Testis (tissue), 3 donors: ENCODE results near the gene NLGN1. TPM values are rescaled to one million over a fixed set of nuclear protein-coding genes. Genes with fewer than 3 reads are reported as not detected.

Experiments used
- DNase-seq: peaks from one replicate; pipeline ENCODE4 v3.0.0-alpha.2; 2019
- H3K27ac ChIP-seq, 2 donors: fragments of 200-600 bp; sonication (generic); one replicate each; pipeline ENCODE4 v1.5.1; 2019
- H3K27me3 ChIP-seq: fragments of 200-600 bp; sonication (generic); one replicate; pipeline ENCODE4 v1.5.1; 2019
- H3K36me3 ChIP-seq: fragments of 200-600 bp; sonication (generic); one replicate; pipeline ENCODE4 v1.5.1; 2017; ENCODE audit warnings: low read depth; ENCODE audit errors: missing control alignments
- H3K4me1 ChIP-seq: fragments of 200-600 bp; sonication (generic); one replicate; pipeline ENCODE4 v1.5.1; 2019
- H3K4me3 ChIP-seq, 2 donors: fragments of 200-600 bp; sonication (generic); one replicate each; pipeline ENCODE4 v1.5.1; 2017 to 2019
- H3K9me3 ChIP-seq: fragments of 200-600 bp; sonication (generic); one replicate; pipeline ENCODE4 v1.5.1; 2017
- POLR2A ChIP-seq: fragments of 450-650 bp; IDR thresholded peaks from one replicate; pipeline ENCODE4 v1.6.1; 2017; ENCODE audit warnings: antibody characterized with exemption, mild to moderate bottlenecking, moderate library complexity
- WGBS, 2 donors: methylation state at CpG; one replicate each; pipeline ENCODE4 v1.1.5; 2018; 5-methylcytosine and 5-hydroxymethylcytosine counted together
- intact Hi-C: fragments of 100-400 bp; cut with DNase I; formaldehyde crosslinking; loops from one replicate; pipeline ENCODE4 v1.15.1; 2023; ENCODE audit warnings: low total_unique reads
- polyA plus RNA-seq: library from polyadenylated mRNA; stranded (reverse); fragments of 350-450 nt; fragmentation: Illumina TruSeq; extraction: RNeasy Lipid Tissue Mini Kit (QIAGEN cat#74804); gene quantifications from one replicate; pipeline ENCODE4 v1.2.3, GENCODE V29; 2014; ENCODE audit warnings: low read depth, low replicate concordance; ENCODE audit not compliant: insufficient read depth
- total RNA-seq, 2 donors: library from RNA; depleted of rRNA; stranded (reverse); fragments of >200 nt; gene quantifications; one replicate each; pipeline ENCODE4 v1.2.3, GENCODE V29; 2016
- TF ChIP-seq, protein P1 (sequence below), 3 experiments: fragments of 450-650 bp in 2 of 3; fragments of 200-600 bp in 1 of 3; sonication (generic) in 1 of 3; IDR thresholded peaks; one replicate each; pipeline ENCODE4 v1.5.1; 2016 to 2019; ENCODE audit warnings: antibody characterized with exemption in 3 of 3, mild to moderate bottlenecking in 2 of 3, moderate library complexity in 1 of 3

NLGN1 gene
- total and polyA plus RNA-seq, 3 donors from 2014 or later, result 10.6 to 19.2 (median 15.5) TPM

DNA sequence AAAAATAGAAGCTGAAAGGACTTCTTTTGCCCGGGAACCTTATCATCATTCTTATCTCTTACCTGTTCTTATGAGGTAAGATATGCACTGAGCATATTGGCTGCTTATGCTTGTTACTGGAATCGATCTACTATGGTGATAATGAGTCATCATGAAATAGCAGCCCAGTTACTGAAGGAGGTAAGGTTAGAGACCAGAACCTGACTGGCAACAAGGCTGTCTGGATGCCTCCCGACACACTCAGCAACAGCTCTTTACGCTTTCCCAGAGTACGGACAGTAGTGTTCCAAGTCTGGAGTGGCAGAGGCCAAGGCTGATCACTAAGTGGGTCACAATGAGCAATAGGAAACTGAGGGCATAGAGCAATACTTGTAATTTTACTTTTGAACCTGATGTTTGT lies 314.1 kb downstream of the NLGN1 start:
- Histone ChIP-seq H3K27me3 (no peaks in the 10 kb centered on the region), H3K36me3 (no peaks in the 10 kb centered on the region), H3K9me3 (no peaks in the 10 kb centered on the region), H3K4me3 (no peak overlapping the region), H3K4me1 (no peaks in the 10 kb centered on the region), H3K27ac (no peak overlapping the region)
- intact Hi-C loops, result no loop called here
- 47 to 49% methylated on average over 5 of the region's 5 CpGs for WGBS, 2 donors
- no peak for TF ChIP-seq POLR2A
- TF ChIP-seq, protein P1, sequence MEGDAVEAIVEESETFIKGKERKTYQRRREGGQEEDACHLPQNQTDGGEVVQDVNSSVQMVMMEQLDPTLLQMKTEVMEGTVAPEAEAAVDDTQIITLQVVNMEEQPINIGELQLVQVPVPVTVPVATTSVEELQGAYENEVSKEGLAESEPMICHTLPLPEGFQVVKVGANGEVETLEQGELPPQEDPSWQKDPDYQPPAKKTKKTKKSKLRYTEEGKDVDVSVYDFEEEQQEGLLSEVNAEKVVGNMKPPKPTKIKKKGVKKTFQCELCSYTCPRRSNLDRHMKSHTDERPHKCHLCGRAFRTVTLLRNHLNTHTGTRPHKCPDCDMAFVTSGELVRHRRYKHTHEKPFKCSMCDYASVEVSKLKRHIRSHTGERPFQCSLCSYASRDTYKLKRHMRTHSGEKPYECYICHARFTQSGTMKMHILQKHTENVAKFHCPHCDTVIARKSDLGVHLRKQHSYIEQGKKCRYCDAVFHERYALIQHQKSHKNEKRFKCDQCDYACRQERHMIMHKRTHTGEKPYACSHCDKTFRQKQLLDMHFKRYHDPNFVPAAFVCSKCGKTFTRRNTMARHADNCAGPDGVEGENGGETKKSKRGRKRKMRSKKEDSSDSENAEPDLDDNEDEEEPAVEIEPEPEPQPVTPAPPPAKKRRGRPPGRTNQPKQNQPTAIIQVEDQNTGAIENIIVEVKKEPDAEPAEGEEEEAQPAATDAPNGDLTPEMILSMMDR (IDR thresholded peaks at IDR 0.05), result no peak
- no peak for DNase-seq

DNA sequence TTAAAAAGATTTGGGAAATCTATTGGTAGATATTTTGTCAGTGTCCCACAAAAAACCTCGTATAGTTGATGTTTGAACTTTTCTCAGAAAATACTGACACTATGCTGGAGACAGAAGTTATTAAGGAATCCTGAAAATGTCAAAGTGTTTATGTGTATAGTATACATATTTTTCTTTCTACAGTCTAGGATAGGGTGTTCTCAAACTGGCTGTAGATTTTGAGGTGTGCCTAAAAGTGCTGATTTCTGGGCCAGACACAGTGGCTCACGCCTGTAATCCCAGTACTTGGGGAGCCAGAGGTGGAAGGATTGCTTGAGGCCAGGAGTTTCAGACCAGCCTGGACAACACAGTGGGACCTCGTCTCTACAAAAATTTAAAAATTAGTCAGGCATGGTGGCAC lies 322.0 kb downstream of the NLGN1 start:
- intact Hi-C loops, result no loop called here
- Histone ChIP-seq H3K4me1 (no peaks in the 10 kb centered on the region), H3K4me3 (no peak overlapping the region), H3K27ac (no peak overlapping the region), H3K27me3 (no peaks in the 10 kb centered on the region), H3K9me3 (no peaks in the 10 kb centered on the region), H3K36me3 (no peaks in the 10 kb centered on the region)
- no peak for DNase-seq
- TF ChIP-seq, protein P1 (IDR thresholded peaks at IDR 0.05), result no peak
- no peak for TF ChIP-seq POLR2A
- 83 to 93% methylated on average over 3 of the region's 3 CpGs for WGBS, 2 donors

DNA sequence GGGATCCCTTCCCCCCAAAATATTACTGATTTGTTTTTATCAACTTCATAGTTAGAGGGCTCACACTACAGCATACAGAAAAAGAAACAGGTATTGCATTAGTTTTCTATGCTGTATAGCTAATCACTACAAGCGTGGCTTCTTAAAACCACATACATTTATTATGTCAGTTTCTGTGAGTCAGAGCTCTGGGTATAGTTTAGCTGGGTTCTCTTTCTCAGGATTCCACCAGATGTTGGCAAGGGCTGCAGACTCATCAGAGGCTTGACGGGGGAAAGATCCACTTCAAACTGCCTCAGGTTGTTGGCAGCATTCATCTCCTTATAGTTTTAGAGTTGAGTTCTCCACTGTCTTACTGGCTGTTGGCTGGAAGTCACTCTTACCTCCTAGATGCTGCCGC lies 328.0 kb downstream of the NLGN1 start:
- H3K36me3 ChIP-seq, result no peaks in the 10 kb centered on the region
- DNase-seq, result no peak
- 88 to 98% methylated on average over 3 of the region's 3 CpGs for WGBS, 2 donors
- H3K9me3 ChIP-seq, result no peaks in the 10 kb centered on the region
- intact Hi-C loops, result no loop called here
- H3K4me1 ChIP-seq, result no peaks in the 10 kb centered on the region
- TF ChIP-seq, protein P1 (IDR thresholded peaks at IDR 0.05), result no peak
- TF ChIP-seq POLR2A, result no peak
- H3K27ac ChIP-seq, result no peak overlapping the region
- no peak overlapping the region for H3K4me3 ChIP-seq
- H3K27me3 ChIP-seq, result no peaks in the 10 kb centered on the region

DNA sequence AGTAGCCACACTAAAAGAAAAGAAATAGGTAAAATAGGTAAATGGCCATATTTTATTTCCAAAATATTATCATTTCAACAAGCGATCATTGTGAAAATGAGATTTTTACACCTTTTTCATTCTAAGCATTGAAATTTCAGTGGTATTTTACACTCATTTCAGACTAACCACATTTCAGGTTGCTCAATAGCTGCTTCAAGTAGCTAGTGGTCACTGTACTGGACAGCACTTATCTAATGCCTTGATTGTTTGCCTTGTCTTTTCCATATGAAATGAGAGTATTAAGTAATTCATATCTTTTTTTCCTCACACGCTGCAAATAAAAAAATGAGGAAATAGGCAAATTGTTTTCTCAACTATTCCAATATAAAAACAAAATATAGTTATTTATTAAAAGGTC lies 332.8 kb downstream of the NLGN1 start:
- intact Hi-C loops, result no loop called here

DNA sequence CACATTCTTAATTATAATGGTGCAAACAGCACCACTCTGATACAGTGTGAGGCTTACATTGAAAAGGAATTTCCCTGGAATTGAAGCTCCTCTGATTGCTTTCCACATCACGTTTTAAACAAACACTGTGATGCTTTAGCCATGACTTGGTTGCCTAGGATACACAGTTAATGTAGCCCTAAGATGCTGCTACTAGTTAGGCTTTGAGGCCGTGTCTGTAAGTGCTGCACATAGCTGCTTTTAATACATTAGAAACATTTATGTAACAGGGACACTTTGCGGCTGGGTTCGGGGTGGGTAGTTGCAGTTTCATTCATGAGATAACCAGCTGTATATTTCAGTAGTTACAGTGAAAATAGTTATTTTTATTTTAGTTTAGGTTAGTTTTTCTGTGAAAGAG lies 334.7 kb downstream of the NLGN1 start:
- Histone ChIP-seq H3K27me3 (no peaks in the 10 kb centered on the region), H3K27ac (no peak overlapping the region), H3K36me3 (no peaks in the 10 kb centered on the region), H3K9me3 (no peaks in the 10 kb centered on the region), H3K4me1 (no peaks in the 10 kb centered on the region), H3K4me3 (no peak overlapping the region)
- intact Hi-C loops, result no loop called here
- TF ChIP-seq, protein P1 (IDR thresholded peaks at IDR 0.05), result no peak
- TF ChIP-seq POLR2A, result no peak
- no peak for DNase-seq
- 56 to 74% methylated on average over 4 of the region's 4 CpGs for WGBS, 2 donors

More for the DNA sequence above, 332.8 kb downstream of the NLGN1 start:
- Histone ChIP-seq H3K27me3 (no peaks in the 10 kb centered on the region), H3K4me1 (no peaks in the 10 kb centered on the region), H3K4me3 (no peak overlapping the region), H3K36me3 (no peaks in the 10 kb centered on the region), H3K27ac (no peak overlapping the region), H3K9me3 (no peaks in the 10 kb centered on the region)
- DNase-seq, result no peak
- WGBS, 2 donors, result 87 to 97% methylated on average over 2 of the region's 2 CpGs
- TF ChIP-seq, protein P1 (IDR thresholded peaks at IDR 0.05), result no peak
- TF ChIP-seq POLR2A, result no peak
